ES-I3 (cell line): ENCODE data around the gene CDK8.

Source experiments
- H3K36me3 ChIP-seq: 2 replicates; pipeline ENCODE4 v1.6.1; 2013; ENCODE audit warnings: mild to moderate bottlenecking, low read length, control low read depth, moderate library complexity; ENCODE audit not compliant: insufficient read depth
- H3K4me1 ChIP-seq: 2 replicates; pipeline ENCODE4 v1.6.1; 2013; ENCODE audit warnings: mild to moderate bottlenecking, control low read depth, low read length; ENCODE audit not compliant: insufficient read depth
- H3K9ac ChIP-seq: 2 replicates; pipeline ENCODE4 v1.6.1; 2013; ENCODE audit warnings: low read depth, mild to moderate bottlenecking, low read length, moderate library complexity
- H3K9me3 ChIP-seq: 2 replicates; pipeline ENCODE4 v1.6.1; 2013; ENCODE audit warnings: mild to moderate bottlenecking, low read length, moderate library complexity; ENCODE audit not compliant: control insufficient read depth, insufficient read depth

CDK8 gene

GRCh38 chr13:26440111-26440510, 186.2 kb downstream of the CDK8 start:
- Histone ChIP-seq H3K36me3 (no peaks in the 10 kb centered on the region), H3K9ac (no peak overlapping the region), H3K9me3 (peaks cover 9% of the 10 kb centered on the region; the same call in 1 of the 2 replicates), H3K4me1 (no peaks in the 10 kb centered on the region)

DNA sequence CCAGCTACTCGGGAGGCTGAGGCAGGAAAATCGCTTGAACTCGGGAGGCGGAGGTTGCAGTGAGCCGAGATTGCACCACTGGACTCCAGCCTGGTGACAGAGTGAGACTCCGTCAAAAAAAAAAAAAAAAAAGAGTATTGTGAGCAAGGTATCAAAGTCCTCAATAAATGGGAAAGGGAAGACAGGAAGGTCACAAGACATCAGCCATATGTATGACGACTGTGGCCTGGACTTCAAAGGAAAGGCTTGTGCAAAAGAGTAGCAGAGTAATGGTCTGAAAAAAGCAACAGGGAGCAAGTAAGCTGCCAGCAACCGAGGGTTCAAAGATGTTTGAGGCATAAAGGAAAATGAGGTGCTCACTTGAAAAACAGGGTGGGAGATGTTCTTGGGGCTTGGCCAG, 187.5 kb downstream of the CDK8 start:
- Histone ChIP-seq H3K9me3 (peaks cover 9% of the 10 kb centered on the region; the same call in 1 of the 2 replicates), H3K4me1 (no peaks in the 10 kb centered on the region), H3K36me3 (no peaks in the 10 kb centered on the region), H3K9ac (no peak overlapping the region)

DNA sequence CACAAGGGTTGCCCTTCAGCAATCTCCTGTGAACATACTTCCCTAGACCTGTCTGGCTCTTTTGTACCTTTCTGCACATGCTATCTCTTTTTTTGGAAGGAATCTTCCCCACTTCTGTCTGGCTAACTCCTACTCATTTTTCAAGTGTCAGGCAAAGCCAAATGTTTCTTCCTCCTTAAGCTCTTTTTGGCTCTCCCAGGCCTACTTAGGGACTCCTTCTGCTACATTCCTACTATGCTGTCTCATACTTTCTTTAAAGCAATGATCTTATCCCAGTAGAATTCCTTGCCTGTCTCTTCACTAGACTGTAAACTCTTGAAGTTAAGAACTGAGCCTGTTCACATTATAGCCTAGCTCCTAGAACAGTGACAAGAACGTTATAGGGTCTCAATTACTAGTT, 188.6 kb downstream of the CDK8 start:
- Histone ChIP-seq H3K4me1 (no peaks in the 10 kb centered on the region), H3K9me3 (peaks cover 6% of the 10 kb centered on the region; the same call in 1 of the 2 replicates), H3K9ac (no peak overlapping the region), H3K36me3 (no peaks in the 10 kb centered on the region)

DNA sequence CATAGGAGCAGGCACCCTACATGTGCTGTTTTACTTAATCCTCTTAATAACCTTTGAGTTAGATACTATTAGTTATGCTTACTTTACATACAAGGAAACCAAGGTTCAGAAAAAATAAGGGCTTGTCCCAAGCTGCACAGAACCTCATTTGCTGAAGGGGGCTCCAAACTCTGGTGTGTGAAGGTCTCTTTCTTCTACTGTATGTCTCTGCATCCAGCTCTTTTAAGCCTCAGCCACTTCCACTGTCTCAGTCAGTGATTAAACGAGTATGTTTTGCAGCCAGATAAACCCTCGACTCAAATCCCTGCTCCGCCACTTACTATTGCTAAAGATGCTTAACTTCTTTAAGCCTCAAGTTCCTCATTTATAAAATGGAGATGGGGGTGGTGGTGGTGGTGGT, 191.2 kb downstream of the CDK8 start:
- no peaks in the 10 kb centered on the region for H3K4me1 ChIP-seq
- no peak overlapping the region for H3K9ac ChIP-seq
- no peaks in the 10 kb centered on the region for H3K36me3 ChIP-seq
- H3K9me3 ChIP-seq: no peaks in the 10 kb centered on the region

DNA sequence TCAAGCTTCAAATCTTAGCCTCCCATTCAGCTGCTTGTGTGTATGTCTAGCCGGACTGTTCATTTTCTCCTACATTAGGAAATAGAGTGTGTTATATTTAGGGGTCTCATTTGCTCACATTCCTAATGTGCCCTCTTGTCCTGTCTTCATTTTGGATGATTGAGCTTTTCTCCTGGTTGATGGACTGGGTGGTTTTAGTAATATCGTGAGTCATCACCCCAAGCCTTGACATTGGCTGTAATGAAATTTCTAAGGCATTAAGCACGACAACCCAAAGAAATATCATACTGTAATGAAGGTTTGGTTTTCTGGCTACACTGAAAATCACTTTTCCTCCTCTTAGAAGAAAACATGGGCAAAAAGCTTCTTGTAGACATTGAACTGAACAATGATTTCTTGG, 192.8 kb downstream of the CDK8 start:
- Histone ChIP-seq H3K4me1 (no peaks in the 10 kb centered on the region), H3K9me3 (no peaks in the 10 kb centered on the region), H3K36me3 (no peaks in the 10 kb centered on the region), H3K9ac (no peak overlapping the region)

DNA sequence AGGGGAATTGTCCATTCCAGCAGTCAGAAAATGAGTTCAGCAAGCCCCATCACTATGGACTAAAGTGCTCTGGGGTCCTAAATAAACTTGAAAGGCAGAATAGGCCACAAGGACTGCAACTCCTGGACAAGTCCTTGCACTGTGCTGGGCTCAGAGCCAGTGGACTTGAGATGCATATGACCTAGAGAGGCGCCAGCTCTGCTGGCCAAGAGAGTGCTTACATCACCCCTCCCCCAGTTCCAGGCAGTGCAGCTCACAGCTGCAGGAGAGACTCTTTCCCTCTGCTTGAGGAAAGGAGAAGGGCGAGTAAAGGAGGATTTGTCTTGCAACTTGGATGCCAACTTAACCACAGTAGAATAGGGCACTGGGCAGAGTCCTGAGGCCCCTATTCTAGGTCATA, 194.1 kb downstream of the CDK8 start:
- Histone ChIP-seq H3K4me1 (no peaks in the 10 kb centered on the region), H3K9me3 (no peaks in the 10 kb centered on the region), H3K36me3 (no peaks in the 10 kb centered on the region), H3K9ac (no peak overlapping the region)

- Histone ChIP-seq H3K36me3 (no peaks in the 10 kb centered on the region), H3K4me1 (no peaks in the 10 kb centered on the region), H3K9ac (no peak overlapping the region), H3K9me3 (no peaks in the 10 kb centered on the region)
These were observed 195.3 kb downstream of the CDK8 start for GRCh38 chr13:26449063-26449848.
